GM21381 (cell line): Measurements from ENCODE around the gene PRR7.
A peak's percentile ranks its signal among the peaks of the same experiment; 100 is the strongest.

ENCODE experiments used
- ATAC-seq: cut with Tn5 transposase; IDR thresholded peaks from one replicate; pipeline ENCODE4 v1.9.1; 2021; ENCODE audit warnings: mild to moderate bottlenecking, moderate library complexity; ENCODE audit not compliant: unreplicated experiment

PRR7 gene

GRCh38 chr5:177423671-177424070 lies 22.9 kb upstream of the PRR7 start:
- ATAC-seq: no peak

- ATAC-seq: no peak
These were observed 21.3 kb upstream of the PRR7 start for GRCh38 chr5:177425196-177425800.

GRCh38 chr5:177425801-177426565 lies 20.6 kb upstream of the PRR7 start:
- ATAC-seq: peak; percentile 71

GRCh38 chr5:177426566-177427210 lies 19.9 kb upstream of the PRR7 start, which contains the start of gene GRK6:
GRK6 (plus strand) TSS chr5:177426676; CDS start chr5:177426846, 170 bp downstream.
- ATAC-seq: peak; percentile 7

GRCh38 chr5:177427211-177427822 lies 19.3 kb upstream of the PRR7 start:
- no peak for ATAC-seq

- no peak for ATAC-seq
These were observed 18.6 kb upstream of the PRR7 start for GRCh38 chr5:177427919-177428573.

GRCh38 chr5:177428574-177429217 lies 17.9 kb upstream of the PRR7 start:
- ATAC-seq: no peak

- ATAC-seq: no peak
These were observed 17.2 kb upstream of the PRR7 start for GRCh38 chr5:177429248-177430040.

GRCh38 chr5:177430140-177430951 lies 16.3 kb upstream of the PRR7 start:
- ATAC-seq: no peak

- no peak for ATAC-seq
These were observed 15.7 kb upstream of the PRR7 start for GRCh38 chr5:177430972-177431316.

- ATAC-seq: peak; percentile 41
These were observed 15.1 kb upstream of the PRR7 start for GRCh38 chr5:177431317-177432142.

GRCh38 chr5:177432143-177432838 lies 14.3 kb upstream of the PRR7 start:
- no peak for ATAC-seq

GRCh38 chr5:177432839-177433657 lies 13.6 kb upstream of the PRR7 start:
- no peak for ATAC-seq

GRCh38 chr5:177433658-177434217 lies 12.9 kb upstream of the PRR7 start:
- no peak for ATAC-seq

GRCh38 chr5:177434437-177434836 lies 12.2 kb upstream of the PRR7 start:
- no peak for ATAC-seq
